GM19324 (cell line): ENCODE results near the gene HPD.
"Not testable (repeated sequence)": the region's sequence is repeated elsewhere in the genome, so short reads cannot be mapped to it uniquely, and the experiment has no call there.

Source experiments
- ATAC-seq: cut with Tn5 transposase; IDR thresholded peaks from one replicate; pipeline ENCODE4 v1.9.1; 2021; ENCODE audit warnings: mild to moderate bottlenecking, moderate library complexity; ENCODE audit not compliant: unreplicated experiment, low FRiP score

Gene HPD

GRCh38 chr12:121858662-121859572, at the start of gene HPD:
Gene HPD, minus strand, starts transcription at chr12:121858859. Its CDS starts 36 bp downstream, at chr12:121858823.
- ATAC-seq: no peak

GRCh38 chr12:121905746-121906145, 47.1 kb upstream of the HPD start:
- ATAC-seq: no peak

GRCh38 chr12:121903202-121903601, 44.5 kb upstream of the HPD start:
- ATAC-seq: no peak

- no peak for ATAC-seq
Observed at GRCh38 chr12:121899590-121899989, 40.9 kb upstream of the HPD start.

- no peak for ATAC-seq
Observed at GRCh38 chr12:121898287-121898686, 39.6 kb upstream of the HPD start.

- ATAC-seq: no peak
Observed at GRCh38 chr12:121894633-121895032, 36.0 kb upstream of the HPD start.

GRCh38 chr12:121893961-121894460, 35.4 kb upstream of the HPD start:
- ATAC-seq: no peak

GRCh38 chr12:121892673-121893561, 34.3 kb upstream of the HPD start:
- ATAC-seq: no peak

- ATAC-seq: not testable (repeated sequence)
Observed at GRCh38 chr12:121889661-121890060, 31.0 kb upstream of the HPD start.

- no peak for ATAC-seq
Observed at GRCh38 chr12:121889274-121889624, 30.6 kb upstream of the HPD start.

GRCh38 chr12:121888478-121889273, 30.0 kb upstream of the HPD start, which contains the start of gene PSMD9:
Gene PSMD9, plus strand, starts transcription at chr12:121888790. Its CDS starts 67 bp downstream, at chr12:121888857.
- ATAC-seq: peak; percentile 95

- ATAC-seq: peak; percentile 2
Observed at GRCh38 chr12:121888083-121888477, 29.4 kb upstream of the HPD start.

- not testable (repeated sequence) for ATAC-seq
Observed at GRCh38 chr12:121885129-121885528, 26.5 kb upstream of the HPD start.

GRCh38 chr12:121883315-121883660, 24.6 kb upstream of the HPD start:
- ATAC-seq: no peak

- not testable (repeated sequence) for ATAC-seq
Observed at GRCh38 chr12:121876080-121876447, 17.4 kb upstream of the HPD start.

GRCh38 chr12:121875582-121875981, 16.9 kb upstream of the HPD start:
- ATAC-seq: no peak

GRCh38 chr12:121874071-121874470, 15.4 kb upstream of the HPD start:
- ATAC-seq: no peak

GRCh38 chr12:121873216-121873569, 14.5 kb upstream of the HPD start:
- ATAC-seq: no peak

- no peak for ATAC-seq
Observed at GRCh38 chr12:121872546-121873215, 14.0 kb upstream of the HPD start.

- ATAC-seq: no peak
Observed at GRCh38 chr12:121871467-121871866, 12.8 kb upstream of the HPD start.
